K562 (cell line): Measurements from ENCODE around the gene ANKLE1. TPM values are rescaled to one million over a fixed set of nuclear protein-coding genes. Genes with fewer than 3 reads are reported as not detected.

Experiments
- ARID4B ChIP-seq: sonication (generic); formaldehyde crosslinking; IDR thresholded peaks from 2 replicates; pipeline ENCODE4 v1.8.0; 2022; ENCODE audit warnings: mild to moderate bottlenecking, missing genetic modification reagents
- CAMTA2 ChIP-seq: fragments of 250-450 bp; sonication (Bioruptor Pico); conservative IDR thresholded peaks from 2 replicates; pipeline ENCODE4 v1.5.1; 2022
- CBFA2T3 ChIP-seq: fragments of 450-650 bp; IDR thresholded peaks from 2 replicates; pipeline ENCODE4 v1.6.1; 2017
- RFX5 ChIP-seq: IDR thresholded peaks from 2 replicates; pipeline ENCODE4 v1.6.1; 2011; ENCODE audit warnings: low read depth, mild to moderate bottlenecking, improper control_type of control experiment, low read length
- ZBTB43 ChIP-seq: sonication (generic); formaldehyde crosslinking; IDR thresholded peaks from 2 replicates; pipeline ENCODE4 v1.8.0; 2023; ENCODE audit warnings: mild to moderate bottlenecking, missing genetic modification reagents
- ZFP36 ChIP-seq: fragments of 150-350 bp; IDR thresholded peaks from 2 replicates; pipeline ENCODE4 v1.6.1; 2018; ENCODE audit warnings: low read length, low read depth; ENCODE audit not compliant: partially characterized antibody
- ZNF311 ChIP-seq: fragments of 250-450 bp; sonication (Bioruptor Pico); IDR thresholded peaks from 2 replicates; pipeline ENCODE4 v1.4.0; 2020; ENCODE audit warnings: mild to moderate bottlenecking, moderate library complexity
- ZNF699 ChIP-seq: fragments of 250-450 bp; sonication (Bioruptor Pico); IDR thresholded peaks from 2 replicates; pipeline ENCODE4 v1.8.0; 2021; ENCODE audit warnings: mild to moderate bottlenecking, moderate library complexity; ENCODE audit not compliant: insufficient replicate concordance
- polyA plus RNA-seq, 8 experiments: library from polyadenylated mRNA; depleted of rRNA in 4 of 8; stranded (reverse) in 5 of 8; unstranded in 3 of 8; fragments of >200 nt; fragmentation: Nextera tagmentation in 2 of 8; fragmentation: Illumina TruSeq in 1 of 8; extraction: Ambion mirVana in 2 of 8; extraction: Trizol in 1 of 8; gene quantifications; 2 replicates each; pipeline versions ENCODE4 v1.2.1 to v1.2.3, GENCODE V29; 2011 to 2014; ENCODE audit warnings: inconsistent platforms in 1 of 8, missing spikeins in 1 of 8
- total RNA-seq, 7 experiments: library from RNA; depleted of rRNA in 6 of 7; stranded (reverse); fragments of >200 nt in 6 of 7; fragmentation: Illumina TruSeq in 2 of 7; extraction: Trizol in 2 of 7; gene quantifications; 2 replicates each; pipeline versions ENCODE4 v1.2.1 to v1.2.3, GENCODE V29; 2011 to 2021; ENCODE audit warnings: low replicate concordance in 1 of 7

Gene ANKLE1
- total and polyA plus RNA-seq, 9 of the 15 experiments (the other 6 are each of a cell fraction or from before 2014, with no cell fraction given) = 0.63 to 9.2 (median 2.9) TPM

GRCh38 chr19:17281391-17282304 is at the start of gene ANKLE1 (continued):
- TF ChIP-seq ZBTB43 (CRISPR knock-in tag) = no peak
- no peak for TF ChIP-seq ZNF699 (CRISPR knock-in tag)
- no peak for TF ChIP-seq CAMTA2 (CRISPR knock-in tag)
- TF ChIP-seq RFX5 = no peak
- no peak for TF ChIP-seq ZFP36
- TF ChIP-seq ZNF311 (CRISPR knock-in tag) = no peak
- peak; percentile 71 for TF ChIP-seq CBFA2T3
- TF ChIP-seq ARID4B = no peak
